SK-N-SH (cell line): Measurements from ENCODE around the gene PREB. TPM values are rescaled to one million over a fixed set of nuclear protein-coding genes. Genes with fewer than 3 reads are reported as not detected.
A peak's percentile ranks its signal among the peaks of the same experiment; 100 is the strongest.

Experiments used
- CTCF ChIA-PET: fragments of 300-600, 350-600 bp; formaldehyde crosslinking; extraction: SDS; loops from one replicate; lab custom pipeline; 2021; lab: Yijun Ruan, JAX
- POLR2A ChIA-PET: fragments of 350-600 bp; sonication (Branson Sonifier 250); formaldehyde crosslinking; extraction: SDS; loops from one replicate; lab custom pipeline; 2020; ENCODE audit warnings: antibody characterized with exemption, inconsistent platforms; lab: Yijun Ruan, JAX
- DNase-seq: peaks from one replicate; pipeline ENCODE4 v3.0.0; 2012
- H2AFZ ChIP-seq: fragments of 200-600 bp; sonication (generic); 2 replicates; pipeline ENCODE4 v1.8.1; 2016; ENCODE audit warnings: antibody characterized with exemption, mild to moderate bottlenecking, low read depth
- H3F3A ChIP-seq: fragments of 200-600 bp; sonication (generic); replicated peaks from 2 replicates; pipeline ENCODE3; 2016; ENCODE audit warnings: antibody characterized with exemption, mild to moderate bottlenecking; ENCODE audit not compliant: insufficient read depth
- H3K27ac ChIP-seq, 2 experiments: fragments of 200-500 bp in 1 of 2; fragments of 200-600 bp in 1 of 2; sonication (Bioruptor generic) in 1 of 2; sonication (generic), shearing (Covaris generic) in 1 of 2; 2 replicates each; pipeline versions ENCODE4 v1.5.1 to v1.6.1; 2014 to 2016; ENCODE audit warnings: low read depth in 2 of 2, inconsistent platforms in 1 of 2, low read length in 1 of 2, mild to moderate bottlenecking in 1 of 2, mixed read lengths in 1 of 2
- H3K27me3 ChIP-seq: fragments of 200-600 bp; sonication (generic), shearing (Covaris generic); 2 replicates; pipeline ENCODE4 v1.6.1; 2016; ENCODE audit warnings: mixed run types; ENCODE audit not compliant: insufficient read depth
- H3K36me3 ChIP-seq, 2 experiments: fragments of 200-500 bp in 1 of 2; fragments of 200-600 bp in 1 of 2; sonication (Bioruptor generic) in 1 of 2; sonication (generic) in 1 of 2; replicated peaks in 1 of 2; 2 replicates each; pipeline versions ENCODE3 to v1.5.1; 2014 to 2016; ENCODE audit warnings: low read length in 1 of 2, mild to moderate bottlenecking in 1 of 2; ENCODE audit not compliant: insufficient read depth in 2 of 2, control insufficient read depth in 1 of 2
- H3K4me1 ChIP-seq, 2 experiments: fragments of 200-500 bp in 1 of 2; fragments of 200-600 bp in 1 of 2; sonication (Bioruptor generic) in 1 of 2; sonication (generic), shearing (Covaris generic) in 1 of 2; 2 replicates each; pipeline versions ENCODE4 v1.5.1 to v1.6.1; 2014 to 2016; ENCODE audit warnings: low read depth in 1 of 2, low read length in 1 of 2, mixed run types in 1 of 2; ENCODE audit not compliant: insufficient read depth in 2 of 2, control insufficient read depth in 1 of 2
- H3K4me2 ChIP-seq: fragments of 200-600 bp; sonication (generic), shearing (Covaris generic); 2 replicates; pipeline ENCODE4 v1.6.1; 2017; ENCODE audit warnings: mixed run types
- H3K4me3 ChIP-seq, 2 experiments: fragments of 200-500 bp in 1 of 2; fragments of 200-600 bp in 1 of 2; sonication (Bioruptor generic) in 1 of 2; sonication (generic), shearing (Covaris generic) in 1 of 2; 2 replicates each; pipeline versions ENCODE4 v1.5.1 to v1.8.1; 2014 to 2016; ENCODE audit warnings: low read depth in 2 of 2, inconsistent platforms in 1 of 2, low read length in 1 of 2, mild to moderate bottlenecking in 1 of 2, mixed read lengths in 1 of 2, moderate library complexity in 1 of 2
- H3K79me2 ChIP-seq: fragments of 200-600 bp; sonication (generic); 2 replicates; pipeline ENCODE4 v1.8.1; 2017; ENCODE audit warnings: mild to moderate bottlenecking; ENCODE audit not compliant: insufficient read depth
- H3K9ac ChIP-seq: fragments of 200-600 bp; sonication (generic); 2 replicates; pipeline ENCODE4 v1.6.1; 2017; ENCODE audit warnings: mixed run types
- H3K9me2 ChIP-seq: fragments of 200-600 bp; sonication (generic); 2 replicates; pipeline ENCODE4 v1.6.1; 2017; ENCODE audit warnings: mixed run types
- H3K9me3 ChIP-seq: fragments of 200-600 bp; sonication (generic); 2 replicates; pipeline ENCODE4 v1.6.1; 2017; ENCODE audit warnings: mixed run types, mild to moderate bottlenecking, moderate library complexity
- H4K20me1 ChIP-seq: fragments of 200-600 bp; sonication (generic); 2 replicates; pipeline ENCODE4 v1.6.1; 2017; ENCODE audit warnings: mild to moderate bottlenecking, mixed run types; ENCODE audit not compliant: insufficient read depth
- EZH2phosphoT487 ChIP-seq: fragments of 200-600 bp; sonication (generic); IDR thresholded peaks from 2 replicates; pipeline ENCODE4 v1.6.1; 2017; ENCODE audit warnings: low read depth, mixed run types, mild to moderate bottlenecking, antibody characterized with exemption, moderate library complexity, borderline replicate concordance
- FOSL2 ChIP-seq: IDR thresholded peaks from 2 replicates; pipeline ENCODE4 v1.4.0; 2012; ENCODE audit warnings: low read depth, mild to moderate bottlenecking, moderate library complexity, borderline replicate concordance
- GATA2 ChIP-seq: sonication (generic); formaldehyde crosslinking; IDR thresholded peaks from 2 replicates; pipeline ENCODE4 v1.5.0; 2020; ENCODE audit warnings: mild to moderate bottlenecking, missing genetic modification reagents
- MEF2A ChIP-seq: IDR thresholded peaks from 2 replicates; pipeline ENCODE4 v1.4.0; 2012; ENCODE audit warnings: low read depth, borderline replicate concordance
- MXI1 ChIP-seq: IDR thresholded peaks from 2 replicates; pipeline ENCODE4 v1.6.1; 2012; ENCODE audit warnings: mild to moderate bottlenecking, low read depth, low read length, improper control_type of control experiment
- NFIC ChIP-seq: IDR thresholded peaks from 2 replicates; pipeline ENCODE4 v1.4.0; 2012; ENCODE audit warnings: borderline replicate concordance
- PBX3 ChIP-seq: IDR thresholded peaks from 2 replicates; pipeline ENCODE4; 2012
- RAD21 ChIP-seq: IDR thresholded peaks from 2 replicates; pipeline ENCODE4 v1.6.1; 2012; ENCODE audit warnings: mild to moderate bottlenecking, low read length
- RCOR1 ChIP-seq: fragments of 150-350 bp; IDR thresholded peaks from 2 replicates; pipeline ENCODE4 v1.6.1; 2017; ENCODE audit warnings: antibody characterized with exemption, low read length
- SIN3A ChIP-seq: IDR thresholded peaks from 2 replicates; pipeline ENCODE4 v1.6.1; 2012; ENCODE audit warnings: low read depth, mild to moderate bottlenecking, low read length, moderate library complexity, borderline replicate concordance
- TEAD4 ChIP-seq: IDR thresholded peaks from 2 replicates; pipeline ENCODE4 v1.4.0; 2012; ENCODE audit warnings: mild to moderate bottlenecking, borderline replicate concordance; ENCODE audit not compliant: insufficient read depth
- USF1 ChIP-seq: IDR thresholded peaks from 2 replicates; pipeline ENCODE4 v1.4.0; 2012; ENCODE audit warnings: low read depth, borderline replicate concordance
- YY1 ChIP-seq: IDR thresholded peaks from 2 replicates; pipeline ENCODE4 v1.4.0; 2012; ENCODE audit warnings: low read depth, mild to moderate bottlenecking
- WGBS: methylation state at CpG from one replicate; pipeline ENCODE4 v1.1.6; 2017; ENCODE audit warnings: low lambda C conversion rate; 5-methylcytosine and 5-hydroxymethylcytosine counted together
- polyA plus RNA-seq, 3 experiments: library from polyadenylated mRNA; depleted of rRNA; stranded (reverse); fragments of >200 nt; gene quantifications; 2 replicates each; pipeline ENCODE4 v1.2.3, GENCODE V29; 2012

The PREB gene
- polyA plus RNA-seq, 1 of the 3 experiments (the other 2 are of a cell fraction): 47.9 TPM

GRCh38 chr2:27100036-27100435 is 34.4 kb downstream of the PREB start:
- H3K4me1 ChIP-seq: peaks cover 4 to 21% of the 10 kb centered on the region in 2 experiments; a peak in 2 of 4 replicates
- CTCF ChIA-PET: interaction anchor here (1.0 to 14.2 kb wide), 28 partner anchors 9 to 204 kb away, joined by 3 to 169 read pairs (median 5); partner anchors contain the start of genes ABHD1, CGREF1, KHK and PREB

DNA sequence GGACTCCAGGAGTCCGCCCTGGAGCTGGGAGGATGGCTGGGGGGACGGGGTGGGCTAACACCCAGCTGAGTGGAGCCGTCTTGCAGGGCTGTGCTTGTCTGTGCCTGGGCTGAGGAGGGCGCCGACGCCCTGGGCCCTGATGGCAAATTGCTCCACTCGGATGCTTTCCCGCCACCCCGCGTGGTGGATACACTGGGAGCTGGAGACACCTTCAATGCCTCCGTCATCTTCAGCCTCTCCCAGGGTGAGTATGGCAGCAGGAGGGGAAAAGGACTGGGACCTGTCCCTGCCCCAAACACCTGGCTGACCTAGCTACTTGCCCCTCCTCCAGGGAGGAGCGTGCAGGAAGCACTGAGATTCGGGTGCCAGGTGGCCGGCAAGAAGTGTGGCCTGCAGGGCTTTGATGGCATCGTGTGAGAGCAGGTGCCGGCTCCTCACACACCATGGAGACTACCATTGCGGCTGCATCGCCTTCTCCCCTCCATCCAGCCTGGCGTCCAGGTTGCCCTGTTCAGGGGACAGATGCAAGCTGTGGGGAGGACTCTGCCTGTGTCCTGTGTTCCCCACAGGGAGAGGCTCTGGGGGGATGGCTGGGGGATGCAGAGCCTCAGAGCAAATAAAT is 35.0 kb downstream of the PREB start:
- 94% methylated on average over 15 of the region's 19 CpGs for WGBS
- TF ChIP-seq TEAD4: no peak
- TF ChIP-seq FOSL2: no peak
- no peak for TF ChIP-seq USF1
- TF ChIP-seq YY1: no peak
- no peak for TF ChIP-seq NFIC
- TF ChIP-seq MXI1: no peak
- no peak for TF ChIP-seq EZH2phosphoT487
- no peak for TF ChIP-seq RCOR1
- TF ChIP-seq MEF2A: no peak
- no peak for TF ChIP-seq GATA2 (CRISPR knock-in tag)
- no peak for TF ChIP-seq PBX3
- no peak for TF ChIP-seq SIN3A
- H3K9me3 ChIP-seq: no peaks in the 10 kb centered on the region
- ChIA-PET CTCF (interaction anchor here (0.6 to 14.2 kb wide), 39 partner anchors 8 to 383 kb away, joined by 3 to 169 read pairs (median 4); partner anchors contain the start of genes ABHD1, CGREF1, KHK and PREB), POLR2A (interaction anchor here (0.9 to 2.0 kb wide), 2 partner anchors 11 to 92 kb away, joined by 3 to 6 read pairs; no protein-coding TSS in a partner anchor)
- no peaks in the 10 kb centered on the region for H4K20me1 ChIP-seq
- DNase-seq: peak; percentile 44
- H3K79me2 ChIP-seq: no peaks in the 10 kb centered on the region
- no peak overlapping the region for H3K27ac ChIP-seq
- H3K9ac ChIP-seq: no peak overlapping the region
- H3K36me3 ChIP-seq: no peaks in the 10 kb centered on the region
- no peaks in the 10 kb centered on the region for H3K9me2 ChIP-seq
- H3K27me3 ChIP-seq: no peaks in the 10 kb centered on the region
- H3K4me2 ChIP-seq: no peak overlapping the region
- H2AFZ ChIP-seq: no peak overlapping the region
- peaks cover 4 to 21% of the 10 kb centered on the region in 2 experiments; a peak in 2 of 4 replicates for H3K4me1 ChIP-seq
- no peak overlapping the region for H3K4me3 ChIP-seq
- H3F3A ChIP-seq: no peaks in the 10 kb centered on the region

More at GRCh38 chr2:27100036-27100435, 34.4 kb downstream of the PREB start:
- H3F3A ChIP-seq: no peaks in the 10 kb centered on the region
- WGBS: 83% methylated on average over 7 of the region's 10 CpGs
- peak; percentile 44 for DNase-seq
- no peak overlapping the region for H2AFZ ChIP-seq
- no peaks in the 10 kb centered on the region for H3K9me2 ChIP-seq
- H3K36me3 ChIP-seq: no peaks in the 10 kb centered on the region
- no peak overlapping the region for H3K4me3 ChIP-seq
- no peaks in the 10 kb centered on the region for H3K27me3 ChIP-seq
- no peak overlapping the region for H3K4me2 ChIP-seq
- POLR2A ChIA-PET: interaction anchor here (0.6 to 2.0 kb wide), 2 partner anchors 25 to 91 kb away, joined by 3 to 6 read pairs; no protein-coding TSS in a partner anchor
- no peak overlapping the region; a peak in 1 of 4 replicates for H3K27ac ChIP-seq
- no peaks in the 10 kb centered on the region for H4K20me1 ChIP-seq
- H3K79me2 ChIP-seq: no peaks in the 10 kb centered on the region
- H3K9ac ChIP-seq: no peak overlapping the region
- H3K9me3 ChIP-seq: no peaks in the 10 kb centered on the region
- TF ChIP-seq RAD21 (0 out of 2 replicates have a peak, but pooled peaks have one; percentile 8), EZH2phosphoT487 (no peak)
- TF ChIP-seq, all 33 proteins: peak for 1
